ENCODE measurements around the gene SGIP1. TPM values are rescaled to one million over a fixed set of nuclear protein-coding genes. Genes with fewer than 3 reads are reported as not detected.
A peak's percentile ranks its signal among the peaks of the same experiment; 100 is the strongest.

The SGIP1 gene
- 8.6 to 11.9 TPM (median 9.8 TPM) in 3 replicates for total RNA-seq

- Mint-ChIP-seq H3K9me3 (no peaks in the 10 kb centered on the region), H3K27me3 (ENCODE audit: low read depth) (peaks cover 19% of the 10 kb centered on the region), H3K4me1 (peaks cover 20% of the 10 kb centered on the region), H3K36me3 (no peaks in the 10 kb centered on the region), H3K27ac (peak within 1 kb of the TSS; percentile 47), H3K4me3 (peak within 1 kb of the TSS; percentile 86)
- TF ChIP-seq CTCF (IDR thresholded peaks at IDR 0.05; ENCODE audit: unreplicated experiment), result no peak
- no peak for DNase-seq (ENCODE audit: low spot score in 2 of 2, unreplicated experiment in 2 of 2)
These were observed at the start of gene SGIP1 for GRCh38 chr1:66533804-66534740. Gene SGIP1, plus strand, starts transcription at chr1:66534153. Its CDS starts 206 bp downstream, at chr1:66534359.

- H3K36me3 Mint-ChIP-seq, result no peaks in the 10 kb centered on the region
- H3K9me3 Mint-ChIP-seq, result peaks cover under 1% of the 10 kb centered on the region
- no peak overlapping the region for H3K27ac Mint-ChIP-seq
- no peaks in the 10 kb centered on the region for H3K27me3 Mint-ChIP-seq (ENCODE audit: low read depth)
- H3K4me1 Mint-ChIP-seq, result peaks cover 7% of the 10 kb centered on the region
- TF ChIP-seq CTCF (IDR thresholded peaks at IDR 0.05; ENCODE audit: unreplicated experiment), result no peak
- H3K4me3 Mint-ChIP-seq, result no peak overlapping the region
- DNase-seq (ENCODE audit: low spot score in 2 of 2, unreplicated experiment in 2 of 2), result no peak
These were observed 44.8 kb upstream of the SGIP1 start for GRCh38 chr1:66489151-66489550.

GRCh38 chr1:66489972-66490601 is 43.9 kb upstream of the SGIP1 start:
- Mint-ChIP-seq H3K27ac (no peak overlapping the region), H3K9me3 (no peaks in the 10 kb centered on the region), H3K4me3 (no peak overlapping the region), H3K27me3 (ENCODE audit: low read depth) (no peaks in the 10 kb centered on the region), H3K4me1 (peaks cover 7% of the 10 kb centered on the region), H3K36me3 (no peaks in the 10 kb centered on the region)
- no peak for TF ChIP-seq CTCF (IDR thresholded peaks at IDR 0.05; ENCODE audit: unreplicated experiment)
- DNase-seq (ENCODE audit: low spot score in 2 of 2, unreplicated experiment in 2 of 2), result no peak

- Mint-ChIP-seq H3K4me1 (peaks cover 7% of the 10 kb centered on the region), H3K4me3 (no peak overlapping the region), H3K9me3 (no peaks in the 10 kb centered on the region), H3K27ac (no peak overlapping the region), H3K27me3 (ENCODE audit: low read depth) (no peaks in the 10 kb centered on the region), H3K36me3 (no peaks in the 10 kb centered on the region)
- no peak for DNase-seq (ENCODE audit: low spot score in 2 of 2, unreplicated experiment in 2 of 2)
- no peak for TF ChIP-seq CTCF (IDR thresholded peaks at IDR 0.05; ENCODE audit: unreplicated experiment)
These were observed 43.1 kb upstream of the SGIP1 start for GRCh38 chr1:66490816-66491215.

- H3K27ac Mint-ChIP-seq, result no peak overlapping the region
- TF ChIP-seq CTCF (IDR thresholded peaks at IDR 0.05; ENCODE audit: unreplicated experiment), result no peak
- peaks cover 3% of the 10 kb centered on the region for H3K27me3 Mint-ChIP-seq (ENCODE audit: low read depth)
- H3K36me3 Mint-ChIP-seq, result no peaks in the 10 kb centered on the region
- peaks cover 7% of the 10 kb centered on the region for H3K4me1 Mint-ChIP-seq
- H3K4me3 Mint-ChIP-seq, result no peak overlapping the region
- DNase-seq (ENCODE audit: low spot score in 2 of 2, unreplicated experiment in 2 of 2), result no peak
- H3K9me3 Mint-ChIP-seq, result no peaks in the 10 kb centered on the region
These were observed 41.5 kb upstream of the SGIP1 start for GRCh38 chr1:66492424-66492823.

All from mesothelial cell of epicardium (in vitro differentiated cells).